Mesothelial cell of epicardium (in vitro differentiated cells): Measurements from ENCODE around the gene DOLPP1. TPM values are rescaled to one million over a fixed set of nuclear protein-coding genes. Genes with fewer than 3 reads are reported as not detected.
"Not testable (repeated sequence)": the region's sequence is repeated elsewhere in the genome, so short reads cannot be mapped to it uniquely, and the experiment has no call there.

ENCODE experiments used
- DNase-seq, 2 experiments: peaks; one replicate each; pipeline ENCODE4 v3.0.0; 2021; ENCODE audit warnings: low spot score in 2 of 2; ENCODE audit not compliant: unreplicated experiment in 2 of 2
- H3K27ac Mint-ChIP-seq: 2 replicates; pipeline ENCODE4 v1.8.0; 2021; ENCODE audit warnings: mixed read lengths
- H3K27me3 Mint-ChIP-seq: 2 replicates; pipeline ENCODE4 v1.8.0; 2021; ENCODE audit warnings: low read depth, mixed read lengths
- H3K36me3 Mint-ChIP-seq: 2 replicates; pipeline ENCODE4 v1.8.0; 2021; ENCODE audit warnings: mixed read lengths
- H3K4me1 Mint-ChIP-seq: 2 replicates; pipeline ENCODE4 v1.8.0; 2021; ENCODE audit warnings: mixed read lengths
- H3K4me3 Mint-ChIP-seq: 2 replicates; pipeline ENCODE4 v1.8.0; 2021; ENCODE audit warnings: mild to moderate bottlenecking, moderate library complexity, mixed read lengths
- H3K9me3 Mint-ChIP-seq: 2 replicates; pipeline ENCODE4 v1.8.0; 2021; ENCODE audit warnings: mixed read lengths
- CTCF ChIP-seq: fragments of 200-600 bp; sonication (generic); IDR thresholded peaks from one replicate; pipeline ENCODE4 v1.5.0; 2021; ENCODE audit warnings: antibody characterized with exemption; ENCODE audit not compliant: unreplicated experiment
- total RNA-seq: library from RNA; stranded (reverse); gene quantifications from 3 replicates; pipeline ENCODE4 v1.2.1, GENCODE V29; 2021

The DOLPP1 gene
- total RNA-seq, 1 donor from 2014 or later = 21.5 TPM

GRCh38 chr9:129121483-129121882, 40.6 kb downstream of the DOLPP1 start:
- H3K4me3 Mint-ChIP-seq = no peak overlapping the region
- no peaks in the 10 kb centered on the region for H3K27me3 Mint-ChIP-seq
- no peaks in the 10 kb centered on the region for H3K4me1 Mint-ChIP-seq
- no peak for TF ChIP-seq CTCF
- H3K36me3 Mint-ChIP-seq = peaks cover 25% of the 10 kb centered on the region
- no peaks in the 10 kb centered on the region for H3K9me3 Mint-ChIP-seq
- no peak overlapping the region for H3K27ac Mint-ChIP-seq
- no peak for DNase-seq

GRCh38 chr9:129122133-129122532, 41.2 kb downstream of the DOLPP1 start:
- Mint-ChIP-seq H3K4me3 (no peak overlapping the region), H3K9me3 (no peaks in the 10 kb centered on the region), H3K27ac (no peak overlapping the region), H3K36me3 (peaks cover 25% of the 10 kb centered on the region), H3K27me3 (no peaks in the 10 kb centered on the region), H3K4me1 (no peaks in the 10 kb centered on the region)
- DNase-seq = no peak
- TF ChIP-seq CTCF = no peak

- not testable (repeated sequence) for H3K4me3 Mint-ChIP-seq, H3K9me3 Mint-ChIP-seq, H3K27ac Mint-ChIP-seq, DNase-seq, H3K27me3 Mint-ChIP-seq, H3K4me1 Mint-ChIP-seq
- H3K36me3 Mint-ChIP-seq = peaks cover 30% of the 10 kb centered on the region
Observed at GRCh38 chr9:129122976-129123375, 42.1 kb downstream of the DOLPP1 start.

GRCh38 chr9:129124506-129125069, 43.7 kb downstream of the DOLPP1 start:
- TF ChIP-seq CTCF = no peak
- H3K4me1 Mint-ChIP-seq = no peaks in the 10 kb centered on the region
- no peak overlapping the region for H3K27ac Mint-ChIP-seq
- no peak for DNase-seq
- H3K27me3 Mint-ChIP-seq = no peaks in the 10 kb centered on the region
- H3K4me3 Mint-ChIP-seq = no peak overlapping the region
- H3K36me3 Mint-ChIP-seq = peaks cover 34% of the 10 kb centered on the region
- H3K9me3 Mint-ChIP-seq = no peaks in the 10 kb centered on the region

GRCh38 chr9:129125478-129125877, 44.6 kb downstream of the DOLPP1 start:
- DNase-seq = no peak

More at GRCh38 chr9:129125478-129125877, 44.6 kb downstream of the DOLPP1 start:
- H3K4me1 Mint-ChIP-seq = no peaks in the 10 kb centered on the region
- H3K4me3 Mint-ChIP-seq = no peak overlapping the region
- no peak for TF ChIP-seq CTCF
- peaks cover 31% of the 10 kb centered on the region for H3K36me3 Mint-ChIP-seq
- no peaks in the 10 kb centered on the region for H3K9me3 Mint-ChIP-seq
- no peaks in the 10 kb centered on the region for H3K27me3 Mint-ChIP-seq
- no peak overlapping the region for H3K27ac Mint-ChIP-seq
